Breast epithelium (tissue), 3 donors: ENCODE data around the gene MORN1.

Experiments used
- POLR2A ChIP-seq: fragments of 450-650 bp; IDR thresholded peaks from one replicate; pipeline ENCODE4 v1.6.1; 2016; ENCODE audit warnings: antibody characterized with exemption, mild to moderate bottlenecking, moderate library complexity
- POLR2AphosphoS5 ChIP-seq, 3 donors: sonication (generic); formaldehyde crosslinking; IDR thresholded peaks; one replicate each; pipeline ENCODE4 v1.6.1; 2017; ENCODE audit warnings: antibody characterized with exemption in 3 of 3
- TF ChIP-seq, protein P1 (sequence below), 3 donors: fragments of 450-650 bp; IDR thresholded peaks; one replicate each; pipeline ENCODE4 v1.5.1; 2016 to 2017; ENCODE audit warnings: antibody characterized with exemption in 3 of 3, mild to moderate bottlenecking in 3 of 3, moderate library complexity in 3 of 3

DNA sequence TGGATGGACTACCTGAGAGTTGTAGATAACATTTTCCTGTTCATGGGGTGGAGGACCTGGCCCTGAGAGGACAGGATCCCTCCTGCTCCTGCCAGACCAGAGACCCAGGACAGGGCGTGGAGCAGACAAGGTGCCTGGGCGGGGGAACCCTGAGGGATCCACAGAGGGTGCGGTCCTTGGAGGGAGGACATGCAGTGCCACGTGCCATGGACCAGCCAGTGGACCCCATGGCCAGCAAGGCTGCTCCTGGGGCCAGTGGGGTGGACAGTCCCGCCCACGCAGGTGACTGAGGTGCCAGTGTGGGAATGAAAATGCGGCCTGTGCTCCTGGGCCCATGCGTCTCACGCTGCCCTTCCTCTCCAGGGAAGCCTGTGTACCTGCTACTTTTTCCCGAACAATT, 3.9 kb upstream of the MORN1 start:
- TF ChIP-seq, protein P1, sequence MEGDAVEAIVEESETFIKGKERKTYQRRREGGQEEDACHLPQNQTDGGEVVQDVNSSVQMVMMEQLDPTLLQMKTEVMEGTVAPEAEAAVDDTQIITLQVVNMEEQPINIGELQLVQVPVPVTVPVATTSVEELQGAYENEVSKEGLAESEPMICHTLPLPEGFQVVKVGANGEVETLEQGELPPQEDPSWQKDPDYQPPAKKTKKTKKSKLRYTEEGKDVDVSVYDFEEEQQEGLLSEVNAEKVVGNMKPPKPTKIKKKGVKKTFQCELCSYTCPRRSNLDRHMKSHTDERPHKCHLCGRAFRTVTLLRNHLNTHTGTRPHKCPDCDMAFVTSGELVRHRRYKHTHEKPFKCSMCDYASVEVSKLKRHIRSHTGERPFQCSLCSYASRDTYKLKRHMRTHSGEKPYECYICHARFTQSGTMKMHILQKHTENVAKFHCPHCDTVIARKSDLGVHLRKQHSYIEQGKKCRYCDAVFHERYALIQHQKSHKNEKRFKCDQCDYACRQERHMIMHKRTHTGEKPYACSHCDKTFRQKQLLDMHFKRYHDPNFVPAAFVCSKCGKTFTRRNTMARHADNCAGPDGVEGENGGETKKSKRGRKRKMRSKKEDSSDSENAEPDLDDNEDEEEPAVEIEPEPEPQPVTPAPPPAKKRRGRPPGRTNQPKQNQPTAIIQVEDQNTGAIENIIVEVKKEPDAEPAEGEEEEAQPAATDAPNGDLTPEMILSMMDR (IDR thresholded peaks at IDR 0.05) = no peak
- TF ChIP-seq POLR2A = no peak
- no peak for TF ChIP-seq POLR2AphosphoS5 (IDR thresholded peaks at IDR 0.05)
